DND-41 (cell line): Measurements from ENCODE around the gene CH25H.

Experiments used
- ATAC-seq: fragments of 200-7000 bp; cut with Tn5 transposase; 3 replicates; pipeline ENCODE4 v1.9.1; 2021; ENCODE audit warnings: low read depth; ENCODE audit not compliant: insufficient read depth
- DNase-seq: peaks from one replicate; pipeline ENCODE4 v3.0.0-alpha.2; 2020
- H2AFZ ChIP-seq: 2 replicates; pipeline ENCODE4 v1.6.0; 2012; ENCODE audit warnings: low read depth, low read length
- H3K27ac ChIP-seq: 2 replicates; pipeline ENCODE4 v1.5.1; 2012; ENCODE audit warnings: low read length, inconsistent platforms
- H3K27me3 ChIP-seq: fragments of 200-600 bp; sonication (generic); 2 replicates; pipeline ENCODE4 v1.6.0; 2012; ENCODE audit warnings: low read length, mild to moderate bottlenecking, inconsistent platforms; ENCODE audit not compliant: insufficient read depth, poor library complexity
- H3K36me3 ChIP-seq: 2 replicates; pipeline ENCODE4 v1.5.1; 2012; ENCODE audit warnings: low read length, inconsistent platforms; ENCODE audit not compliant: insufficient read depth
- H3K4me1 ChIP-seq: 2 replicates; pipeline ENCODE4 v1.5.1; 2012; ENCODE audit warnings: mild to moderate bottlenecking, low read length; ENCODE audit not compliant: insufficient read depth
- H3K4me2 ChIP-seq: 2 replicates; pipeline ENCODE4 v1.6.0; 2012; ENCODE audit warnings: mild to moderate bottlenecking, moderate library complexity, low read length, inconsistent platforms; ENCODE audit not compliant: insufficient read depth
- H3K4me3 ChIP-seq, 2 experiments: fragments of 200-600 bp in 1 of 2; shearing (Covaris generic) in 1 of 2; 2 replicates each; pipeline ENCODE4 v1.5.1; 2012 to 2016; ENCODE audit warnings: inconsistent platforms in 2 of 2, low read length in 2 of 2, mild to moderate bottlenecking in 2 of 2, low read depth in 1 of 2, moderate library complexity in 1 of 2
- H3K79me2 ChIP-seq: 2 replicates; pipeline ENCODE4 v1.6.0; 2012; ENCODE audit warnings: low read length, inconsistent platforms; ENCODE audit not compliant: insufficient read depth
- H3K9ac ChIP-seq: 2 replicates; pipeline ENCODE4 v1.6.0; 2012; ENCODE audit warnings: low read depth, mild to moderate bottlenecking, inconsistent platforms, low read length, moderate library complexity
- H3K9me3 ChIP-seq: 2 replicates; pipeline ENCODE4 v1.5.1; 2012; ENCODE audit warnings: low read length, moderate library complexity, mild to moderate bottlenecking, inconsistent platforms; ENCODE audit not compliant: insufficient read depth, severe bottlenecking
- H4K20me1 ChIP-seq: 2 replicates; pipeline ENCODE4 v1.6.0; 2012; ENCODE audit warnings: low read length; ENCODE audit not compliant: insufficient read depth
- CTCF ChIP-seq: IDR thresholded peaks from 2 replicates; pipeline ENCODE4 v1.5.1; 2012; ENCODE audit warnings: borderline replicate concordance, low read length, moderate library complexity, mild to moderate bottlenecking; ENCODE audit not compliant: poor library complexity, severe bottlenecking; ENCODE audit errors: extremely low read depth
- EZH2 ChIP-seq: IDR thresholded peaks from 3 replicates; pipeline ENCODE4 v1.6.1; 2012; ENCODE audit warnings: borderline replicate concordance, low read depth, mild to moderate bottlenecking, moderate library complexity, low read length, inconsistent platforms; ENCODE audit not compliant: severe bottlenecking

CH25H gene

GRCh38 chr10:89236226-89236797 is 29.2 kb upstream of the CH25H start:
- no peaks in the 10 kb centered on the region for H4K20me1 ChIP-seq
- no peak overlapping the region for H3K4me2 ChIP-seq
- H3K9me3 ChIP-seq: no peaks in the 10 kb centered on the region
- H3K9ac ChIP-seq: no peak overlapping the region
- no peaks in the 10 kb centered on the region for H3K27me3 ChIP-seq
- ATAC-seq (no peak), DNase-seq (no peak)
- H3K36me3 ChIP-seq: peaks cover 7% of the 10 kb centered on the region; the same call in 1 of the 2 replicates
- no peak overlapping the region for H2AFZ ChIP-seq
- H3K79me2 ChIP-seq: no peaks in the 10 kb centered on the region
- TF ChIP-seq EZH2 (no peak), CTCF (no peak)
- no peak overlapping the region for H3K4me3 ChIP-seq
- H3K4me1 ChIP-seq: no peaks in the 10 kb centered on the region
- H3K27ac ChIP-seq: no peak overlapping the region

- Histone ChIP-seq H3K4me1 (no peaks in the 10 kb centered on the region), H3K9me3 (no peaks in the 10 kb centered on the region), H3K79me2 (no peaks in the 10 kb centered on the region), H3K36me3 (peaks cover 7% of the 10 kb centered on the region; the same call in 1 of the 2 replicates), H4K20me1 (no peaks in the 10 kb centered on the region), H2AFZ (no peak overlapping the region), H3K4me3 (no peak overlapping the region), H3K9ac (no peak overlapping the region), H3K27ac (no peak overlapping the region), H3K4me2 (no peak overlapping the region), H3K27me3 (no peaks in the 10 kb centered on the region)
- DNase-seq (no peak), ATAC-seq (no peak)
- TF ChIP-seq CTCF: no peak
- TF ChIP-seq EZH2: no peak
Observed at GRCh38 chr10:89235073-89235798, 28.1 kb upstream of the CH25H start.

GRCh38 chr10:89233033-89233432 is 25.9 kb upstream of the CH25H start:
- no peak for ATAC-seq

More at GRCh38 chr10:89233033-89233432, 25.9 kb upstream of the CH25H start:
- Histone ChIP-seq H3K36me3 (no peaks in the 10 kb centered on the region), H3K4me2 (no peak overlapping the region), H3K27ac (no peak overlapping the region), H3K9me3 (no peaks in the 10 kb centered on the region), H3K4me3 (no peak overlapping the region), H4K20me1 (no peaks in the 10 kb centered on the region), H3K4me1 (no peaks in the 10 kb centered on the region), H2AFZ (no peak overlapping the region), H3K9ac (no peak overlapping the region), H3K79me2 (no peaks in the 10 kb centered on the region), H3K27me3 (no peaks in the 10 kb centered on the region)
- TF ChIP-seq CTCF: no peak
- TF ChIP-seq EZH2: no peak
- DNase-seq: no peak
